ENCODE results near the gene GUSB.

DNA sequence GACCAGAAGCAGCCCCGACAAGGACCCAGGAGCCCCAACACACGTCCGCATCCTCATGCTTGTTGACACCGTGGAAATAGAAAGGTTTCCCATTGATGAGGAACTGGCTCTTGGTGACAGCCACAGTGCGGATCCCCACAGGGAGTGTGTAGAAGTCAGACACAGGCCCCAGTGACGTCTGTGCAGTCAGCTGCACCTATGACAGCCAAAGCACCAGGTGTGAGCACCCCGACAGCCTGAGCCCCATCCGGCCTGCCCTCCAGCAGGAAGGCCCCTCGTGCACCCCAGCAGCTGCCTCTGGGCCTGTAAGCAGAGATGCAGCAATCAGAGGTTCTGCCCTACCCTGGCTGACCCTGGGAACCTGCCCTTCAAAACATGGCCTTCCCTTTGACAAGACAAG lies 7.1 kb downstream of the GUSB start:
- TF ChIP-seq POLR2A (IDR thresholded peaks at IDR 0.05; ENCODE audit: low read depth, low read length): no peak
- no peak for TF ChIP-seq TAF1 (IDR thresholded peaks at IDR 0.05; ENCODE audit: borderline replicate concordance, low read depth, low read length)
- no peak for TF ChIP-seq POLR2AphosphoS5 (IDR thresholded peaks at IDR 0.05; ENCODE audit: low read depth, low read length)
